Cardiac septum (tissue), 1 donor: Measurements from ENCODE around the gene SSH3. TPM values are rescaled to one million over a fixed set of nuclear protein-coding genes. Genes with fewer than 3 reads are reported as not detected.
"Not testable (repeated sequence)": the region's sequence is repeated elsewhere in the genome, so short reads cannot be mapped to it uniquely, and the experiment has no call there.

Source experiments
- DNase-seq: peaks from one replicate; pipeline ENCODE4 v3.0.0-alpha.2; 2020; ENCODE audit warnings: low spot score
- intact Hi-C: fragments of 100-400 bp; cut with DNase I; formaldehyde crosslinking; loops from one replicate; pipeline ENCODE4 v1.14.0; 2022
- total RNA-seq: library from RNA; stranded (reverse); fragmentation: NEBNext Ultra II Directional; extraction: Animal tissue kit (Norgen Biotek cat#: 25700); gene quantifications from one replicate; pipeline ENCODE4 v1.2.1, GENCODE V29; 2021
- donor health status: DM: no; HTN: no; CAD: no.

Gene SSH3
- total RNA-seq, 1 donor from 2014 or later = 22.3 TPM

DNA sequence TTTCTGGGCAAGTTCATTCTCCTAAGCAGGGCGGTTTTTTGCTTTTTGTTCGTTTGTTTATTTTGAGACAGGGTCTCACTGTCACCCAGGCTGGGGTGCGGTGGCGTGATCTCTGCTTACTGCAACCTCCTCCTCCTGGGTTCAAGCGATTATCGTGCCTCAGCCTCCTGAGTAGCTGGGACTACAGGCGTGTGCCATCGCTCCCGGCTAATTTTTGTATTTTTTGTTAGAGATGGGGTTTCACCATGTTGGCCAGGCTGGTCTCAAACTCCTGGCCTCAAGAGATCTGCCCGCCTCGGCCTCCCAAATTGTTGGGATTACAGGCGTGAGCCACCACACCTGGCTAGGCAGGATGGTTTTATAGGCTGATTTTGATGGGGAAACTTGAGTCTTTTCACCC is 15.5 kb downstream of the SSH3 start:
- intact Hi-C loops, DNase-seq: not testable (repeated sequence)

DNA sequence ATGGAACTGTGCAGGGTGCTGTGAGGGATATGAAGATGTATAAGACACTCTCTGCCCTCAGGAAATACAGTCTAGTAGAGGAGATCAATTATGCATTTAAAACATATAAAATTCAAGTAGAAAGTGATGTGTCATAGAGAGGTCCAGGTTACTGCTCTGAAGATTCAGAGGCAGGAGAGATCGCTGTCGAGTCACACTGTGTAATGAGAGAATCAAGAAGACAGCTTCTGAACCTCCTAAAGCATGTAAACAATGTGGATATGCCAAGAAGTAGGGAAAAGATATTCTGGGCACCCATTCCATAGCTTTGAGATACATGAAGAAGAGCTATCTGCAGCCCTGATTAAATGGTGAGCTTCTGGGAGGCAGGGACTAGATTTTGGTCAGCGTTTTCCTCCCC is 16.7 kb downstream of the SSH3 start:
- no peak for DNase-seq

DNA sequence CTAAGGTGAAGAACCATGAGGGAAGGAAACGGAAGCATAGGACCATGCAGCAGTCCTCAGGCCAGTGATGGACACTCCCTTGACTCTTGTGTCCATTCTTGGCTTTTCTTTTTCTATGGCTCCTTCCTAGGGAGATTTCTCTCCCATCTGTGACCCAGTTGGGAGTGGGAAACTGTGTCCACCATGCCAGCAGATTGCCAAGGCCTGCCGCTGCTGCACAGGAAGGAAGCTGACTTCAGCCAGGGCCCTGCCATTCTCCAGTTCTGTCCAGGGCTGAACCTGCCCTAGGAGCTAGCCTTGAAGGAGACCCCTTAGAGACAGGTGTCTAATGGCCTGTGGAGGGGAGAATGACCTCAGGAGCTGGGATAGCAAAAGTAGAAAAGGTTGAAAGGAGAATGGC is 17.4 kb downstream of the SSH3 start:
- intact Hi-C loops = loop anchor here (10.0 kb wide), 1 partner anchor 236 kb away; no protein-coding TSS in a partner anchor
- no peak for DNase-seq

More for the DNA sequence above, 16.7 kb downstream of the SSH3 start:
- intact Hi-C loops = loop anchor here (10.0 kb wide), 1 partner anchor 235 kb away; no protein-coding TSS in a partner anchor

DNA sequence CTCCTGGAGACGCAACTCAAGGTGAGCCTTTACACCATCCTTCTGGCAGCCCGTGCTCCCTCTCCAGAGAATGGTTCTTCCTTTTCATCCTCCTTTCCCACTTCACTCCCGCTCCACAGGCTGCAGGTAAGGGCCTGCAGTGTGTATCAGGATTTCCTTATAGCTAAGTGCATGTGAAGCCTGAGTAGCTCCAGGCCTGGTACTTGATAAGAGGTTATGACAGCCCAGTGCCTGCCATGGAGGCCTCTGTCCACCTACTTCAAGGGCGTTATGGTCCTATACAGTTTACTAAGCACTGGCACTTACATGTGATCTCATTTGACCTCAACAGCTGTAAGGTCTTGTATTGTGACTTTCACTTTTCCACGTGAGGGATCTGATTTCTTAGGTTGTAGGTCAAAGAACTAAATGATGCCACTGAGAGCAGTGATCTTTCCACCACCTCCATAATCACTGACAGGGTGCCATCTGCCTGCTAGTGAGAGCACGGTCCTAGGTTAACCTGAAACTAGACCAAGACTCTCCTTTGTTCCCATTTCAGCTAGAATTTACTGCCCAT is 18.1 kb downstream of the SSH3 start:
- intact Hi-C loops = loop anchor here (10.0 kb wide), 1 partner anchor 237 kb away; no protein-coding TSS in a partner anchor
- DNase-seq = no peak

DNA sequence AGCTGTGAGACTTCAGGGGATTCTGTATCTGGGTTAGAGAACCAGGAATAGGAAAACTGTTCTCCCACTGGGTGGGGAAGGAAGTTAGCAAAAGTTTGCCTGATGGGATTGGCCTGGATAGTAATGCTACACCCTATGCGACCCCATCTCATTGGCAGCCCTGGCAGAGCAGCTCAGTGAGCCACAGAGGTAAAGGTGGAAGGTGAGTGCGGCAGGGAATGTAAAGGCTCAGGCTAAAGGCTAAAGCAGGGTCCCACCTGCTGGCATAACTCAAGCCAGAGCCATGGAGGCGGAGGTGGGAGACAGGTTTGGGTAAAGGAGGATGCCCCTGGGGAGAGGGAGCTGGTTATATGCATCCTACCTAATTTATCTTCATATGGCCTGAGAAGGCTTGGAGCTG is 18.7 kb downstream of the SSH3 start:
- DNase-seq = no peak
- intact Hi-C loops = loop anchor here (10.0 kb wide), 1 partner anchor 237 kb away; no protein-coding TSS in a partner anchor

DNA sequence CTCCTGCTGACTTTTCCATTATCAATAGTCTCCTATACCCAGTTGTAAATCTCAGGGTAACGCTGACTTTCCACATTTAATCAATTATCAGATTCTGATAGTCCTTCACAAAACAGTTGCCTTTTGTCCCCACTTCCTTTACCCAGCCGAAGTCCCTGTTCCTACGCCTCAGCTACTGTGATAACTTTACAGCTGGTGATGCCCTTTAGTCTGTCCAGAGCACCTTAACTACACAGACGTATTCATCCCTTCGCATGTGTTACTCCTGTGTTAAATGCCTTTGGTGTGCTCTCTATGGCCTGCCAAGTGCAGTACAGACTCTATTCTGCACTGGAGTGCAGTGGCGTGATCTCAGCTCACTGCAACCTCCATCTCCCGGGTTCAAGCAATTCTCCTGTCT is 20.2 kb downstream of the SSH3 start:
- no peak for DNase-seq
- intact Hi-C loops = loop anchor here (10.0 kb wide), 1 partner anchor 239 kb away; no protein-coding TSS in a partner anchor

DNA sequence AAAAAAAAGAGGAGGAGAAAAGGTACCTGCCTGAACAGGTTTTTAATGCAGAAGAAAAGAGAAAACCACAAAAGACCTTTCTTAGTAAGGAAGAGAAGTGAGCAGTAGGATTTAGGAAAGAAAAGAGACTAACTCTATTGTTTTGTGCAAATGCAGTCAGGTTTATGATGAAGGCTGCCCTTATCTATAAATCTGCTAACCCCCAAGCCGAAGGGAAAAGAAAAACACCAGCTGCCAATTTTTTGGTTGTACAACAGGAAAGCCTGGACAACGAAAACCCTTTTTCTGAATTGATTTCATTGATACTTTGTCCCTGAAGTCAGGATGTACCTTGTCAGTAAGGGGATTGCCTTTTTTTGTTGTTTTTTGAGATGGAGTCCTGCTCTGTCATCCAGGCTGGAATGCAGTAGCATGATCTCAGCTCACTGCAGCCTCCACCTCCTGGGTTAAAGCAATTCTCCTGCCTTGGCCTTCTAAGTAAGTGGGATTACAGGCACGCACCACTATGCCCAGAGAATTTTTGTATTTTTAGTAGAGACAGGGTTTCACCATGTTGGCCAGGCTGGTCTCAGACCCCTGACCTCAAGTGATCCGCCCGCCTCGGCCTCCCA is 28.9 kb downstream of the SSH3 start:
- intact Hi-C loops = no loop called here
- DNase-seq = no peak

DNA sequence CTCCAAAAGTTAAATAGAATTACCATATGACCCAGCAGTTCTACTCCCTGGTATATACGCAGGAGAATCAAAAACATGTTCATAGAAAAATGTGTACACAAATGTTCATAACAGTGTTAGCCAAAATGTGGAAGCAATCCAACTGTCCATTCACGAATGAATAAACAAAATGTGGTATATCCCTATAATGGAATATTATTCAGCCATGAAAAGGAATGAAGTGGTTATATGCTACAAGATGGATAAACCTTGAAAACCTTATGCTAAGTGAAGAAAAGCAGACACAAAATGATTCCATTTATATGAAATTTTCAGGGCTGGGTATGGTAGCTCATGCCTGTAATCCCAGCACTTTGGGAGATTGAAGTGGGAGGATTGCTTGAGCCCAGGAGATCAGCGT is 33.9 kb downstream of the SSH3 start:
- DNase-seq = no peak

DNA sequence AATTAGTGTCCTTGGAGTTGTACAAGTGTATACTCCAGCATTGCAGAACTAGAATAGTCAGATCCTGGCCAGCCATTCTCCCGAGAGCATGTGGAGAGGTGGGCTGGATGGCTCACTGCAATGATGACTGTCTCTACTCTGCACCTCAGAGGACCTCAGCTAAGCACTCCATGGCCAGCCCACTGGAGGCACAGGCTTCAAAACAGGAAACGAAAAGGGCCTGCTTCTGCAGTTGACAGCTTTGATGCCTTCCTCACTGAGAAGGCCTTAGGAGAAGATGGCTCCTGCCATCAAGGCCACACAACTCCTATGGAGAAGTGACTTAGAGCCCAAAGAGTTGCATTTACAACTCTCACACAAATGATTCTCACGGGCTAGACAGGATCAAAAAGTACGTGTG is 40.9 kb downstream of the SSH3 start:
- intact Hi-C loops = no loop called here

More for the DNA sequence above, 33.9 kb downstream of the SSH3 start:
- intact Hi-C loops = no loop called here

DNA sequence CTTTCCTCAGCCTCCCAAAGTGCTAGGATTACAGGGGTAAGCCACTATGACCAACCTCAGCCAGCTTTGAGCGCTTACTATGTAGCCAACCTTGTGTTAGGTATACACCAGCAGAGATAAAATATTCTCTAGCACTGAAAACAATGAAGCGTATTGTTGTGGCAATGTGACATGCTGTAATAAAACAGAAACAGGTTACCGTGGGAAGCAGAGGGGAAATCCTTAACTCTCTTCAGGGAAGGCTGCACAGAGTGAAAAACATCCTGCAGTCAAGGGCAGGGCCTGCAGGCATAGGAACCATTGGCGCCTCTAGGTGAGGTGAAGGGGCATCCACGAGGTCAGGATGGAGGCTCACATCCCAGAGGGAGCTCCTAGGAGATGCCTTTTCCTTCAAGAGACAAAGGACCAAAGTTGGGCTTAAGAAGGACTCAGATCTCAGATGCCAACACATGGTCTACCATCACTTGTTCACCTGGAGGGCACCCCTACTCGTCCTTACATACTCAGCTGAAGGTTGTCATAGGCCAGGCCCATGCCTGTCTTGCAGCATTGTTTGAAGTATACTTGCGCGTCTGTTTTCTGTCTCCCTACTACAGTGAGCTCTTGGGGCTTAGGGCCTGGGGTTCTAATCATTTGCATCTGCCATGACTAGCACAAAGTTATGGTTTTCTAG is 42.1 kb downstream of the SSH3 start:
- intact Hi-C loops = loop anchor here (5.0 kb wide), 1 partner anchor 37 kb away; no protein-coding TSS in a partner anchor
- DNase-seq = no peak

More for the DNA sequence above, 40.9 kb downstream of the SSH3 start:
- DNase-seq = no peak

DNA sequence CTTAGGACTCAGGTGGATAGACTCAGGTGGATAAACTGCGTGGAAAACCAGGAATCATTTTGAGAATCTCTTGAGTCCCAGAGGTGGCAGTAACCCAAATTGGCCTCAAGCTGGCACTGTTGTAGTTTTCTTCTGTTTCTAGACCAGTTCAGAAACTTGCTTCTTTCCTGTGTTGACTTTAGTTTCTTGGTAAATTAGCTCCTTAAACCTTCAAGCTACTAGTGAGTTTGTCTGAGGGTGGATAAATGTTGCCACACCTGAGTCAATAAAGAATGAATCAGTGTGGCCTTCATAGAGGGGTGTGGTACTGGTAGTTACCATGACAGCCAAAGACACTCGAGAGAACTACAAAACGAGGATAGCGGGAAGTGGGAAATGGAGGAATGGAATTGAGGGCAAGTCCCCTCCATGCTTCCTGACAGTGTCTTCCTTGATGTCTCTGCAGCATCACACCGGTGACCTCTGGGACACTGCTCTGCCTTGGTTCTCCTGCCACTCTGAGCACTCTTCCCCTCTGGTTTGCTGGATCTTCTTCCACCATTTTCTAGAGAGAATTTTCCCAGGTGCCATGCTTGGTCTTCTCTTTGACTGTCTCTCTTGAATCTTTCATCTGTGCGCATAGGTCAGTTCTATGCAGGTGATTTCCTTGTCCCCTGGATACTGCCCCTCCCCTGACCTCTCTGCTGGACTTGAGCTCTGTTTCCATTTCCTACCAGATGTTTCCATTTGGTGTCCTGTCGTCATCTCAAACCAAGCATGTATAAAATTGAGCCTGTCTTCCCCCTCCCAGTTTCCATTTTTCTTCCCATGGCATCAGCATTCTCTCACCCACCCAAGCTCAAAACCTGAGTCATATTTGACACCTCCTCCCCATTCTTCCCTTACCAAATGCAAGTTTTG is 42.8 kb downstream of the SSH3 start:
- no peak for DNase-seq
- intact Hi-C loops = loop anchor here (5.0 kb wide), 1 partner anchor 36 kb away; no protein-coding TSS in a partner anchor

DNA sequence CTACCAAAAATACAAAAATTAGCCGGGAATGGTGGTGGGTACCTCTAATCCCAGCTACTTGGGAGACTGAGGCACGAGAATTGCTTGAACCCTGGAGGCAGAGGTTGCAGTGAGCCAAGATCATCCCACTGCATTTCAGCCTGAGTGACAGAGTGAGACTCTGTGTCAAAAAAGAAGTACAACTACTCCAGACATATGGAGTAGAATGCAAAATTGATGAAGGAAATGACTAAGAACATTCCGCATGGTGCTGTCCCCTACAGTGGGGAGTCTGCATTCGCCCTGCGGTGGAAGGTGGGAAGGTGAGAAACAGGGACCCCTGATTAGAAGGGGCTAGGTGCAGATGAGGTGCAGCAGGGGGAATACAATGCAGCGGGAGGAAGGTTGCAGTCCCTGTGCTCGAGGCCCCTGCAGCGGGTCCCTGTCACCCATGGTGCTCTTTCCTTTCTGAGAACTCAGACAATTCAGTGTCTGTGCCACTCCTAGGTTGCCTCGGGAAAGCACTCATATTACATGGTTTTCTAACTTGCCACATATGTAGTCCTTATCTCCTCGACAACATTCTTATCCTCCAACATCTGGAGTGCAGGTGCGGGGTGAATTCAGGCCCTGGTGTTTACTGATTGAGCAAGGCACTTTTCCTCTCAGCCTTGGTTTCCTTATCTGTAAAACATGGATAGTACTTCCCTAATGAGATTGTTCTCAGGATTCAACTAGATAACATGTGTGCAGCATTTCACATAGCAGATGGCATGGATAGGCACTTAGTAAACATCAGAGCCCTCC is 44.8 kb downstream of the SSH3 start:
- DNase-seq = no peak
- intact Hi-C loops = loop anchor here (5.0 kb wide), 1 partner anchor 34 kb away; no protein-coding TSS in a partner anchor

DNA sequence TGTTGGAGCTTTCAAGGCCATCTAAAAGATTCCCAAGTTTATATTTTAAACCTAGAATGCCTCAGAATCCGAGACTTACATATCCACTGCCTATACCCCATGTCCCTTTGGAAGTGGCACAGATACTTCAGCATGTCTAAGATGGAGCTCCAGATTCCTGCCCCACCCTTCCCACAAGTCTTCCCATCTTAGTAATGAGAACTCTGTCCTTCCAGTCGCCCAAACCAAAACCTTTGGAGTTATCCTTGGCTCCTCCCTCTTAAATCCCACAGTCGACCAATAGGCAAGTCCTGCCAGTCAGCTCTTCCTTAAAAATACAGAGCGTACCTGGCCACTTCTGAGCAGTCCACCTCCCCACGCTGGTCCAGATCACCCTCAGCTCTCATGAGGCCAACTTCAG is 45.7 kb downstream of the SSH3 start:
- intact Hi-C loops = loop anchor here (5.0 kb wide), 1 partner anchor 33 kb away; no protein-coding TSS in a partner anchor
- DNase-seq = no peak

DNA sequence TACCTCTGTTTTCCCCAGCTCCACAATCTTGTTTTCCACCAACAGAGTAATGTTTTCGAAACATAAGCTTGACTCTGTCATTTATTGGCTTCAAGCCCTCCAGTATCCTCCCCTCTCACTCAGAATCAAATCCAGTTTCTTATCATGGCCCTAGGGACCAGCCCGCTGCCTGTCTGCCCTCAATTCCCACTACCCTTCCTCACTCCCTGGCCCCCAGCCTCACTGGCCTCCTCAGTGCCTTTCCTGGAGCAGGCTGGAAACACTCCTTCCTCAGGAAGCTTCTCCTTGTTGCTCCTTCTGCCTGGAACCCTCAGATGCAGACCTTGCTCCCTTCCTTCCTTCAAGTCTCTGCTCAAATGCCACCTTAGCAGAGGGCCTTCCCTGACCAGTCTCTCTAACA is 46.1 kb downstream of the SSH3 start:
- intact Hi-C loops = loop anchor here (5.0 kb wide), 1 partner anchor 33 kb away; no protein-coding TSS in a partner anchor
- DNase-seq = no peak

DNA sequence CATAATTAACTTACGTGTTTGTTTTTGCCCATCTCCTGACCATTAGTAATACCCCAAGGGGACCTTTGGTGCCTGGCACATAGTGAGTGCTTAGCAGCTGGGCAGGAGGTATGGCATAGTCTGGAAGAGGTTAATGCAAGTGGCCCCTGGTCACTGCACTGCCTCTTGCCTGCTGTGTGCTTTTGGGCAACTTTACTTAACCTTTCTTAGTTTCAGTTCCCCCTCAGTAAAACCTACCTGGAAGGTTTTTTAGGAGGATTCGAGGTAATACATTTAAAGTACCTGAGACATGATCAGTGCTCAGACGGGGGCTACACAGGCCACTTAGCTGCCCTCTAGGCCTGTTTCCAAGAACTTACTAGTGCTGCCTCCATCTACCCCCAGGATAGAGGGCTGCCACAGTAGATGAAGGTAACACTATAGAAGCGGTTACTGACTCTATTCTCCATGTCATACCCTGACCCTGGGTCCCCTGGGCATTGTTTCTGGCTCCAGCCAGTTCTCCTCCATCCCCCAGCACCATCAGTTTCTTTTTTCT is 46.7 kb downstream of the SSH3 start:
- intact Hi-C loops = loop anchor here (5.0 kb wide), 1 partner anchor 32 kb away; no protein-coding TSS in a partner anchor
- DNase-seq = no peak

DNA sequence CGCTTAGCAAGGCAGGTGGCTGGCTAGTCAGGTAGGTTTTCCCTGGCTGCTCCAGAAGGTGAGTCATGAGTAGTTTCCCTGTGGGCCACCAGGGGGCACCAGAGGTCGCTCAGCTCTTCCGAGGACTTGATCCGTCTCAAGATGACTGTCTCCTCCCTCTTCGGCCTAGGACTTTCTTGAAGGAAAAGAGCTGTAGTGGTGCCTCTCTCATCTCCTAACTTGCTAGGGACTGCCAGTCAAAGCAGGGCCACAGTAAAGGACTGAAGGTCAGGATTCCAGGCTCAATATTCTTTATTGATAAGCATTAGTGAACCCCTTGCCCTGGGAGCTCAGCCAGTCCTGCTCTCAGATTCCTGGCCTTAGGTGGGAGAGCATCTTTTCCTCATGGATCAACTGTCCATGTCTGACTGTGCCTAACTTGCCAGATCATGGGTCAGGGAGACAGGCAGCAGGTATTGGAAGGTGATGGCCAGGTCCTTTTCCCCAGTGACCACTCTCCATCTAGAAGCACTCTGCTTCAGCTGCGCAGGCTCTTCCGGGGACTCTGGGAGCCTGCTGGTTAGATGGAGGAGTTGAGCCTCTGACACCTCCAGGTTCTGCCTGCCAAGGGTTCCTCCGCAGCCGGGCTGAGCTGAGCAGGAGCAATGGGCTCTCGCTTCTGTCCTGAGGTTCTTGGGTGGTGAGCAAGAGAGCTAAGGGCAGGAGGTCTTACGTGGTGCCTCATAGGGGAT is 48.1 kb downstream of the SSH3 start:
- DNase-seq = peak; percentile 82
- intact Hi-C loops = no loop called here

DNA sequence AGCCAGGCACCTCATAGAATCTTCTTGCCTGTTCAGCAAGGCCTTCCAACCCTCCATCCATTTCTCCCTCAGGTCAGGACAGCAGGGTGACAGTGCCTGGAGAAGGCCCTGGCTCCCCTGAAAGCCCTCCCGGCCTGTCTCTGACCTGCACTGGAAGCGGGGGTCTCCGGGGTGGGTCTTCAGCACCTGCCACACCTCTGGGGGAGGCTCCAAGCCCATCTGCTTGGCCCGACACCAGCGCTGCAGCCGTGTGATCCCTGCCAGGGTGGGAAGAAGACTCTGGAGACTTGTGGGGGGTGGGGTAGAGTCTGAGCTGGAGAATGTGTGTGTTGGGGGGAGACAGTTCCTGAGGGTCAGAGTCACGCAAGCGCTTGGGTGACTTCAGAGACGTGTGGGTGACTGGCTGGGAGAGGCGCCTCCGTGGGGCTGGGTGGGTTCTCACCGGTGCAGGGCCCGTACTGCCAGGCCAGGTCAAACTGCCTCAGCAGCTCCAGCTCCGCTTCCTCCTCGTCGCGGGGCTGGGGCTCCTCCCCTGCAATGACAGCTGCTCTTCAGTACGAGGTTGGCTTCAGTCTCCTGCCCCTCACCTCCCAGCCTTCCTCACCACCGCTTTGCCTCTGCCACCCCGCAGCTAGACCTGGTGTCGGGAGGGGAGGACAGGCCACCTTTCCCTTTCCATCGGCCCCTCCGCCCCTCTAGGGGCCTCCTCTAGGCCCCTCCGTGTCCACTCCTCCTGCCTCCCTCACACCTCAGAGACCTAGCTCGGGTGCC is 49.4 kb downstream of the SSH3 start:
- intact Hi-C loops = loop anchor here (1.0 kb wide), 1 partner anchor 35 kb away; no protein-coding TSS in a partner anchor
- DNase-seq = peak; percentile 89
